GM03348 (cell line): Measurements from ENCODE around the gene PDGFB.

ENCODE experiments used
- DNase-seq: peaks from one replicate; pipeline ENCODE4 v3.0.0; 2012; ENCODE audit warnings: low spot score

Gene PDGFB

DNA sequence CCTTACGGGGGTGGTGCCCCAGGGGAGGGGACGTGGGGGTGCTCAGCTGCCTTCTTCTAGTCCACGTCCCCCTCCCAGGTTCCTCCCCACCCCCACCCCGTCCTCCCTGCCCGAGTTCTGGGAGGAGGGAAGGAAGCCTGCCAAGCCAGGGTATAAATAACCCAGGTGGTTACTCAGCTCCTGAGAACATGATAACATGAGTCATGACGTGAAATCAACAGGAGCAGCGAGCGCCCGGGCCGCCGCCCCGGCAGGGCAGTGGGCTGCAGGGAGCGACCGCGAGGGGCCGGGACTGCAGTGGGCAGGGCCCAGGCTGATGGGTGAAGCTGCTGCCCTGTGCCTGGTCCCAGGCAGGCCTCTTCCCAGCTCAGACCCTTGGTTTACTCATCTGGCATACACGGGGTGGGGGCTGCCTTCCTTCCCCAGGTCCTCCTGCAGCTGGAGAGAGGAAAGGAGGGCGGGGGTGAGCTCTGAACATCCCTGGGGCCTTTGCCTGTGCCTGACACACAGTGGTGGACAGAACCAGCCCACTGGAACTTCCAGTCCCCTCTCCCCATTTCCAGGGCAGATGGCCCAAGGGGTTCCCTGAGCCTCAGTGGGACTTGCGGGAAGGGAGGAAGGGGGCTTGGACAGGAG lies 8.8 kb upstream of the PDGFB start:
- peak; percentile 82 for DNase-seq

DNA sequence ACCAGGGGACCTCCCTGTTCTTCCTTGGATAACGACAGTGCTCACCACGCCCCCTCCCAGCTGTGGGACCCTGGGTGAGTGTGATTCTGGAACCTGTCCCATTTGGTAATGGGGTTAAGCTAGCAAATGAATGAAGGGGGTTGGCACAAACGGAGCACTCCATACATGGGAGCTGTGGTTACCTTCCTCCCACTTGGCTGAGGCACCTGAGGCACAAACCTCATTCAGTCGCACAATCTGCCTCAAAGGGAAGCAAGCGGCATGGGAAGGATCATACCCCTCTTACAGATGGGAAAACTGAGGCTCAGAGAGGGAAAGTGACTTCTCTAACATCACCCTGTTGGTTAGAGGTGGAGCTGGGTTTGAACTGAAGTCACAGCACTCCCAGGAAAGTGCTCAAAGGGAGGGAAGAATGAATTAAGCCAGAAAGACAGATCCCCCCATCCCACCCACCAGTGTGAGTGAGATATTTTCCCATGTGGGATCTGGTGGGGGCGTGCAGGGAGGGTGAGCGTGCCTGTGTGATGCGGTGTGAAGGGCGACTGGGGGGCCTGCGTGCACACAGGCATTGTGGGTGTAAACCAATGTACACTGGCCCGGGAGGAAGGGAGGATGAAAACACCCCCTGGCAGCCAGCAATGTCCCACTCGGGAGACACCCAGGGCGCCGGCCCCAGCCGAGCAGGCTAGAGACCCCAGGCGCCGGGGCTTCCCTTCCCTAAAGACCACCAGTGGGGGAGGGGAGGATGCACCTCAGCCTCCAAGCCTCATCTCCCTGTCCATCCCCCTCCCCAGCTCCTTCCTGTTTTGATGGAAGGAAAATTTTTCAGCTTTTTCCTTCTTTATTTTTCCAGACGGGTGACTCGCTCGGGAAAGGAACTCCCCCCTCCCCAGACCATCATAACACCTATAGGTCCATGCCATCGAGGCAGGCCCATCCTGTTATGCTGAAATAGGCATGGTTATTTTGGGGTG lies 8.0 kb upstream of the PDGFB start:
- DNase-seq, result no peak

- no peak for DNase-seq
Observed at GRCh38 chr22:39251762-39252460, 7.1 kb upstream of the PDGFB start.

GRCh38 chr22:39250838-39251237 lies 6.1 kb upstream of the PDGFB start:
- no peak for DNase-seq

- no peak for DNase-seq
Observed at GRCh38 chr22:39250131-39250530, 5.3 kb upstream of the PDGFB start.

- no peak for DNase-seq
Observed at GRCh38 chr22:39249086-39249704, 4.4 kb upstream of the PDGFB start.

- no peak for DNase-seq
Observed at GRCh38 chr22:39248254-39248653, 3.5 kb upstream of the PDGFB start.

DNA sequence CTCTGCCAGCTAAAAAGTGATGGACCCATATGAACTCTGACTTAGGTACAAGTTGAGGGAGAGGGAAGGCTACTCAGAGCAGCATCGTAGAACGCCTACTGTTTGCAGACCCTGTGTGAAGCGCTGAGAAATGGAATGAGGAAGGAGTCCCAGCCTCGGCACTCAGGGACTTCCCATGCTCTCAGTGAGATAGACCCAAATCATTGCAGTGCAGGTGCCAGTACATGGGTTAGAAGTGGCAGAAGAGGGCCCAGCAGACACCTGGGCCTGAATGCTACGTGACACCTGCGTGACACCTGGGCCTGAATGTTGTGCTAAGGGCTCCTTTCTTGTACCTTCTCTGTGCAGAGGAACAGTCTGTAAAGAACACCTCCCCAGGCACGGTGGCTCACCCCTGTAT lies 2.6 kb upstream of the PDGFB start:
- no peak for DNase-seq

DNA sequence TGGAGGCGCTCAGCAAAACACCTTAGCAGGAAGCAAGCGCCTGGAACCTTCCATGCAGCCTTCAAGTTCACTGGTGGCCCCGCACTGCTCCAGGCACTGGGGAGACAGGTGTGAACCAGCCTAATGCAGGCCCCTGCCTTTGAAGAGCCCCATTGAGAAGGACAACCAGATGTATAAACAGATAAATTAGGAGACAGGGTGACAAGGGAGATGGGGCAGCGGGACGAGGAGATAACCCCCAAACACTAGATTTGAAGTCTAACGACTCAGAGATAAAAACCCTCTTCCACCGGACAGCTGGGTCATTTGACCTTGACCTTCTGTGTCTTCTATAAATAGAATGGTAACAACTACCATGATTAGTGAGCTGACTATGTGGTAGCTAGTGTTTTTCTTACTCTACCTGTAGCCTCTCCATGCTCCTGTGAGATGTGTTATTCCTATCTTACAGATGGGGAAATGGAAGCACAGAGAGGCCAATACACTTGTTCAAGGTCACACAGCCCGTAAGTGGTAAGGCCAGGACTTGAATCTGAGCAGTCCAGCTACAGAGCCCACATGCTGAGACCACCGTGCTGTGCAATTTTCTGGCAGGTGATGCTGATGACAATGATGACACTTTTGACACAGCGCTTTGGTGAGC lies 2.0 kb upstream of the PDGFB start:
- no peak for DNase-seq

GRCh38 chr22:39246217-39246616 lies 1.4 kb upstream of the PDGFB start:
- DNase-seq, result no peak

- DNase-seq, result no peak
Observed at GRCh38 chr22:39245130-39246039, 603 bp upstream of the PDGFB start.

DNA sequence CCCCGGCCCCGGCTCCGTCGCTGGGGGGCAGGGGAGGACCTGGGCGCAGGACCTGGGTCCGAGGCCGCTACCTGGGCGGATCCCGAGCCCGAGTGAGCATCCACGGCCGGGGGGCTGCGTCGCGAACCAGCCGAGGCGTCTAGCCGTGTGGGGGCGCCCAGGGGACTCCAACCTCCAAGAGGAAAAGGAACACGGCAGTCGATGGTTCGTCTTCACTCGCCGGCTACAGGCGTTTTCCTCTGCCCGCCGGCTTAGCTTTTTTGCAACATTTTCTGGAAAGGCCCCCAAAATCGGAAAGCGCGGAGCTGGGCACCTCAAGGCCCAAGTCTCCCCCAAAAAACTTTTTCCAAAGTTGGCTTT lies 666 bp downstream of the PDGFB start:
- no peak for DNase-seq

DNA sequence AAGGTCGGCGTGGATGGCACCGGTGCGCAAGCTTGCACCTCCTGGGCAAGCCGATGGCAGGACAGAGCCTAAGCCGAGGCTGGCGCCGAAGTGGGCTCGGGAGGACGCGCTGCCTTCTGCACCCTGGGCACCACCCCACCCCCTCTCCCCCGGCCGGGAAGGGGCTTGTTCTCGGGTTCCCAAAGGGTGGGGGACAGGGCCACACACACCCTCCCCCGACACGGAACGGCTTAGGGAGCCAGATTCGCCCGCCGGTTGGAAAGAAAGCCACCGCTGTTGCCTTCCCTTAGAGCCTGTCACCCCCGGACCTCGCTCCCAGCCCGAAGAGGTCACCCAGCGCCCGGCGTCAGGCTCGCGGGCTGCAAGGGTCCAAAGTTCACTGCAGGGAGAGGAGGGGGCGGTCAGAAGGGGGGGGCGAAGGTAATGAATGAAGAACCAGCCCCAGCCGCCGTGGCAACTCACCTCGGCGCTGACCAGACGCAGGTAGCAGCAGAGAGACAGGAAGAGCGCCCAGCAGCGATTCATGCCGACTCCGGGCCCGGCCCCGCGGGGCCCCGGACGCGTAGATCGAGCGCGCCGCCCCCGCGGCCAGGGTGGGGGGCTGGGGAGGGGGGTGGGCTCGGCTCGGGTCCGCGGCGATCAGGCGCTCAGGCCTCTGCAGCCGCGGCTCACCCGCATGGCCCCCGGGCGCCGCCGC lies 1.2 kb downstream of the PDGFB start:
- DNase-seq, result no peak

DNA sequence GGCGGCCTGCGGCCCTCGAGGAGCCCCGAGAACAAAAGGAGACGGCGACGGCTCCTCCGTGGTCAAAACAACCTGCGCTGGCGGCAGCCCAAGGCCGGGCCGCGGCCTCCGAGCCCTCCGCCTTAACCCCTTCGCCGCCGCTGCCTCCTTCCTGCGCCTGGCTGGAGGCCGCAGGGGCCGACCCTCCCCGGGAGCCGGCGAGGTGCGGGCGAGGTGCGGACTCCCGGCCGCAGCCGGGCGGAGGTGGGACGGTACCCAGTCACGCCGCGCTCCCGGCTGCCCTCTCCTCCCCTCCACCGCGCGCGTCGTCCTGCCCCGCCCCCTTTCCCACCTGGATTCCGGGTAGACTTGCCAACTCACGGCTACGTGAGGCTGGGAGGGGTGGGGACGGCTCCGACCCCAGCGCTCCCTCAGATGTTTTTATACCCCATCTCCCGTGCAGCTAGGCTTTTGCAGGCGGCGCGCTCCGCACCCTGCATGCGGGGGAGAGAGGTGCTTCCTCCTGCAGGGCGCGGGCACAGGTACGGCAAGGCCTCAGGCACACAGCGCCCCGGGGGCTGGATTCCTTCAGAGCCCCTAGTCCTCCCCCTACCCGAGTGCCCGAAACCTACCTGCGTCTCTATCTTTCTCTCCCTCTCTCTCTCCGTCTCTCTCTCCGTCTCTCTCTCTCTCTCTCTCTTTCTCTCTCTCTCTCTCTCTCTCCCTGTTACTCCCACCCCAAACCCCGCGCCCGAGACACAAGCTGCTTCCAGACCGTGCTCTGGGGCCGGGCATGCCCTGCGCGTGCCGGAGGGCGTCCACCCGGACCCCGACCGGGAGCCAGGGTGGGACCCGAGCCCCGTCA lies 2.0 kb downstream of the PDGFB start:
- DNase-seq, result peak; percentile 34

- no peak for DNase-seq
Observed at GRCh38 chr22:39241794-39242594, 2.8 kb downstream of the PDGFB start.

- DNase-seq, result peak; percentile 69
Observed at GRCh38 chr22:39240831-39241793, 3.7 kb downstream of the PDGFB start.
